Stimulated activated CD4-positive, alpha-beta T cell treated with anti-CD3 and anti-CD28 coated beads, Interleukin-15, amount 100 ng/mL, for 48 hours (primary cell): ENCODE results near the gene MAP1S.

ENCODE experiments used
- DNase-seq, 2 donors: peaks; one replicate each; pipeline ENCODE4 v3.0.0-alpha.2; 2020; ENCODE audit warnings: low read depth in 2 of 2

MAP1S gene

DNA sequence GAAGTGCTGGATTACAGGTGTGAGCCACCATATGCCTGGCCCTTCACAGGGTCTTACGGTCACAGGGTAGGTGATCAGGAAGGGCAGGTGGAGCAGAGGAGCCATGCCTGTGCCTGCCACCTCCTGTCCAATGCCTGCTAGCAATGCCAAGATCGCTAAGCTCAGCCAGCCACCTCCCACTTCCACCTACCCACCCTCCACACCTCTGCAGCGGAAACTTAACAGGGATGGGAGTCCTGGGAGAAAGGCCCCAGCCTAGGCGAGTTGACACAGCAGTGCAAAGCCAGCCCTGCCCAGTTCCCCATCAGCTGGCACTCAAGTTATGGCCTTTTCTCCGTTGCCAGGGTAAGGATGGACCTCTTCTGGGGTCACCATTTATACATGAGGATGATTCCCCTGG is 16.1 kb downstream of the MAP1S start:
- no peak for DNase-seq

DNA sequence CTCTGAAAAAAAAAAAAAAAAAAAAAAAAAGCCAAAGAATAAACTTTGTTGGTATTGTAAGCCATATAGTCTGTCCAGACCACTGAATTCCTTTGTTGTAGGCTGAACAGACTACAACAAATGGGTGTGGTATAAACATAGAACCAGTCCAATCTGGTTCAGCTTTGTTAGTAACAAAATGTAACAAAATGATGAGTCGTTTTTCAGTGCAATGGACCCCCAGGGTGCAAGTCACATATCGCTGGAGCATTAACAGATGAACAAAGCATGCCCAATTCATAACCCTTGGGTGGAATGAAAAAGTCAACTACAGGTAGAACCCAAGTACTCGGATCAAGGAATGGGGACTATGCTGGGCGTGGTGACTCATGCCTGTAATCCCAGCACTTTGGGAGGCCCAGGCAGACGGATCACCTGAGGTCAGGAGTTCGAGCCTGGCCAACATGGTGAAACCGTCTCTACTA is 18.4 kb downstream of the MAP1S start:
- no peak for DNase-seq

DNA sequence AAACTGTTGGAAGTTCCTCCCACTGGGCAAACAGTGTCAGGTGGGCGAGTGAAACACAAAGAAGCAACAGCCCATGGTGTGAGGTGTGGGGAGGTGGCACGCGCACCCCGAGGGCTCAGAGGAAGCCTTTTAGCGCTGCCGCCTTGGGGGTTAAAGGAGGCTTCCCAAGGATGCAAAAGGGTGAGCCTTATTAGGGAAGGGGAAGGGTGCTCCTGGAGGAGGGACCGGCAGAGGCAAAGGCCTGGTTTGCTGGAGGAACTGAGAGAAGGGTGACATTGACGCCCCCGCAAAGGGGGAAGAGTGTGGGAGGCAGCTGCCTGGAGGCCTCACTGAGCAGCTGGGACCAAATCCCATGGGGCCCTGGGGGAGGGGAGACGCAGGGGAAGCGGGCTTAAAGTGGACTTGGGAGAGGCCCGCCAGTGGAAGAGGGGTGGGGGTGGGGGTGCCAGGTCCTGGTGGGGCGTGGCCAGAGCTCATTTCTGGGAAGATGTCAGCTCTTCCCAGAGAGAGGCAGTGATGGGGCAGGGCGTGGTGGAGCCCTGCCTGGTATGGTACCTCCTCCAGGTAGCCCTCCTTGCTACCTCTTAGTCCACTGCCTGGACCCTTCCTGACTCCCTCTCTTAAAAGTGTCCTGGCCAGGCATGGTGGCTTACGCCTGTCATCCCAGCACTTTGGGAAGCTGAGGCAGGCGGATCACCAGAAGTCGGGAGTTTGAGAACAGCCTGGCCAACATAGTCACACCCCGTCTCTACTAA is 20.0 kb downstream of the MAP1S start:
- DNase-seq, result no peak

DNA sequence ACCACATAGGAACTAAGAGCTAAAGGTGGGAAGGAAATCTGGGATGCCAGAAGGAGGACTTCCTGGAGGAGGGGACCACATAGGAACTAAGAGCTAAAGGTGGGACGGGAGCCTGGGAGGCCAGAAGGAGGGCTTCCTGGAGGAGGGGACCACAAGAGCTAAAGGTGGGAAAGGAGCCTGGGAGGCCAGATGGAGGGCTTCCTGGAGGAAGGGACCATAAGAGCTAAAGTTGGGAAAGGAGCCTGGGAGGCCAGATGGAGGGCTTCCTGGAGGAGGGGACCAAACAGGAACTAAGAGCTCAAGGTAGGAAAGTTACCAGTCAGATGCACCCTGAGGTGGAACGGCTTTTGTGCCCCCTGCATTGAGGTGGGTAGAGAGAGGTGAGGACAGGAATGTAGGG is 22.2 kb downstream of the MAP1S start:
- DNase-seq, result no peak

DNA sequence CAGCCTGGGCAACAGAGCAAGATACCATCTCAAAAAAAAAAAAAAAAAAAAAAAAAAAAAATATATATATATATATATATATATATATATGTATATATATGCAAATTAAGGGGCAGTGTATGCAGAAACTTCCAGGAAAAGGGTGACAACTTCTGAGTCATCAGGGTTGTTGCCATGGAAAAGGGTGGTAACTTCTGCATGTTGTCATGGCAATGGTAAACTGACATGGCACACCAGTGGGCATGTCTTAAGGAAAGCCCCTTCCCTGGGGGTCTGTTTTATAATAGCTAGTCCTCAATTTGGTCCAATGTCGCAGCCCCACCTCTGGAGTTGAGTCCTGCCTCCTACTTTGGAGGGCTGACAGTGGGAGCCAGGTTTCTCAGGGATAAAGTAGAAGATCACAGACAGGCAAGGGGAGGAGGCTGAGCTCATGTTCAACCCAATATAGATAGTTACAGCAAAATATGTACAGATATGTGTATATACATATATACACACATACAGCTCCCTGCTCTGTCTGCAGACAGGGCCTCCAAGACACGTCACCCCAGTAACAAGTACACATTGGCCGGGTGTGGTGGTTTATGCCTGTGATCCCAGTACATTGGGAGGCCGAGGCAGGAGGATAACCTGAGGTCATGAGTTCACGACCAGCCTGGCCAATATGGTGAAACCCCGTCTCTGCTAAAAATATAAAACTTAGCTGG is 24.7 kb downstream of the MAP1S start:
- no peak for DNase-seq

DNA sequence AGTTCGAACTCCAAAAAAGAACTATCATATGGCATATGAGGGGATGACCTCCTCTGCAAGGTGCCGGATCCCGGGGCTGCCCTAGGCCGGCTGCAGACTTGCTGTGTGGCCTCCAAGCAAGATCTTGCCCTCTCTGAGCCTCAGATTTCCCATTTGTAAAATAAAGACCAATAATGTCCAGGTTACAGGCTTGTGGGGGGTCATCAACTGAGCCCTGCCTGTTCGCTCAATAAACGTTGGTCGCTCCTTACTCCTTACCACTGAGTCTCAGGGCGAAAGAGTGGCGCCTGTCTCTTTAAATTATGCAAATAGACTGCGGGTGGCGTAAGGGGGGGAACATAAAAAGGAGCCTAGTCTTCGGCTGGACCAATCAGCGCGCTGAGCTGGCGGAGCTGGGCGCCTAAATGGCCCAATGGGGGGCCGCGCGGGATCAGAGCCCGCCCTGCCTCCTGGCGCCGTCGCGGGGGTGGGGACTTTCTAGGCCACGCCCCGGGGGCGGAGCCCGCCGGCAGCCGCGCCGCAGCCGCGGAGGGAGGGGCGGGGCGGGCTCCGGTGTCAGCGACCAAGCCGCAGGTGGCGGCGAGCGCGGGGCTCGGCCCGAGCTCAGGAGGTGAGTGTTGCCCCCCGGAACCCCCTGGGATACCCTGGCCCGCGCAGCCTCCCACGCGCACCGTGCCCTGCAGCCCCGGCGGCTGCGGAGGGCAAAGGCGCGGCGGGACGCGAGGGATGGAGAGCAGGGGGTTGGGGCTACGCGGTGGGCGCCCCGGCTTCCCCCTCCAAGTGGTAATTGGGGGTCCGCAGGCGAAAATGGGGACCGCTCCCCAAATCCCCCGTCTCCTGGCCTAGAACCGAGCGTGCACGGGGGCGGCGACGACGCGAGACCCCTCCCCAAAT is 28.2 kb downstream of the MAP1S start:
- DNase-seq, result peak; percentile 91 to 93

DNA sequence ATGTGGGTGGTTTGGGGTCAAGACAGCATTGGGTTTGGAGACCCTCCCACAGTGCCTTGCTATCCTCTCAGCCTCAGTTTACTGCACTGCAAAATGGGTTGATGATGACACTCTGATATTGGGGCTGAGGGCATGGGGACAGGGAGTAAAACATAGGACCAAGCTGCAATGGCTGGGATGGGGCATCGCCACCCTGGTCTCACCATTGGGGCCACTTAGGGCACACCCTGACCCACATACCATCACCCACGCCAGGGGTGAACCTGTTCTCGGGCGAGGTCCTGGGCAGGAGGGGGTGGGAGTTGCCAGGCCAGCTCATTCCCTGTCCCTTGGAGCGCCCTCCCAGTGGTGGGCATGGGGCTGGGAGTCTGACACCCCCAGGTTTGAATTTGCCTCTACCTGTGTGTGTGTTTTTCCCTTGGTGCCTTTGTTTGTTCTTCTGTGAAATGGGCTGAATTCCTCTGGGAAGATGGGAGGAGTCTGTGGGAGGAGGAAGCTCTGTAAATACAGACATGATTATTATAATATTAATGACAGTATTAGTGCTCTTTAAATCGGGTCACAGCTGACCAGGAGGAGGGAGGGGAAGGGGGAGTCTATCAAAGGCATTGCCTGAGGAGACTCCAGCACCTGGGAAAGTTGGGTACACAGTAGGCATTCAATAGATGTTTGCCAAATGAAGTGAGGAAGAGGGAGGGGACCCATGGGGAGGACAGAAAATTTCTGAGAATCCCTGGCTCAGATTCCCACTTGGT is 29.8 kb downstream of the MAP1S start:
- DNase-seq, result no peak

DNA sequence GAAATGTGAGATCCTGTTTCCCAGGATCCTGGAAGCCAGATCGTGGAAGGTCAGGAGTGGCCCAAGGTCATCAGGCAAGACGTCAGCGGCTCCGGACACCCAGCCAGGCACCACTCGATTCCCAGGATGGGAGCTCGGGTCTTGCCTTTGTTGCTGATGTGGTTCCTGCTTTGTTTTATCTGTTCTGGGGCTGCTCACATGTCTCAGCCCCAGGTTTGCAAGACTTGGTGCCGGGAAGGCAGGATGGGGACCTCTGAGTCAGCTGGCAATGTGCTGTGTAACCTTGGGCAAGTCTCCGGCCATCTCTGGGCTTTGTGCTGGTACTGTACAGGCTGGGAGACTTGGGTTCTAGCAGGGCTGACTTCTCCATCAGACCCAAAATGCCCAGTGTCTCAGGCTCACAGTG is 30.6 kb downstream of the MAP1S start:
- peak in 1 of 2 donors; percentile 42 for DNase-seq

DNA sequence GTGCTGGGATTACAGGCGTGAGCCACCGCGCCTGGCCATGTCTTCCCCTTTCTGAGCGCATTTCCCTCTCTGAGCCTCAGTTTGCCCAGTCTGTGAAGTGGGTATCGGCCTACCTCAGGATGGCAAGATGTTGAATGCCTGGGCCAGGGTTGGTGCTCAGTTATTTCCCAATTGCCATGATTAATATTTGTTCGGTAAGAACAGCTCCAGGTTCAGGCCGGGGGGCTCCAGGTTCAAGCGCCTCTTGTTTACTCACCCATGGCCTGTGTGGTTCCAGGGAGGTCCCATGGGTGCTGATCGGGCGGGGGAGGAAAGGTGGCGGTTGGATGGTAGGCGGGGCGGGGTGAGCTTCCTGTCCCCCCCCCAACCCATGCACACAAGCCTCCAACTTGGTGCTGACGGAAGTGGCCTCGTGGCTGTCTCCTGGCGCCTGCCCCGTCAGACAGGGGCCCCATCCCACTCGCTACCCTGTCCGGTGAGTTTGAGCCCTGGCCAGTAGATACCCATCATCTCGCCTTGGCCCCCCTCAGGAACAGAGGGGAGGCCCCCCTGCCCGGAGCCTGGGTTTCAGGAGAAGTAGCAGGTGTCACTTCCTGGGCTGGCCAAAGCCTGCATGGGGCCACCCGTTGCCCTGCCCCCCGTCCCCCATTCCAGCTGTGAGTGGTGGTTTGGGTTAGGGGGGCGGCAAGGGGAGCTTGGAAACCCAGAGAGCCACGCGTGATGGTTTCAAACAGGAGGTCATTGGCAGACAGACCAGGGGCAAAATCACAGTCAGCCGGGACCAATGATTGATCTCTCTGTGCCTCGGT is 32.0 kb downstream of the MAP1S start, which contains the start of gene FCHO1:
Gene FCHO1 (plus strand): TSS at position 375 of the 809 bp plus-strand sequence. CDS start 3,688 bp downstream, outside the sequence.
- peak; percentile 75 to 84 for DNase-seq

DNA sequence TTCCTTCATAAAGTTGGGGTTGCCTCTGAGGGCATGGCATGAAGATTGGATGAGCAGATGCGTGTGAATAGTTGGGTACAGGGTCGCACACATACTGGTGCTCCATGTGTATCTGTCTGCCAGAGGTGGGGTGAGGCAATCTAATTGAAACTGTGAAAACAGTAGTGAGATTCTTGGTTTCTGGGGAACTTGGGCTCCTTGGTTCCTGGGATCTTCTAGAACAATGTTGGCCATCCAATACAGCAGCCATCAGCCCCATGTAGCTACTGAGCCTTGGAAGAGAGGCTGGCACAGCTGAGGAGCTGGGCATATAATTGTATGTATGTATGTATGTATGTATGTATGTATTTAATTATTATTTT is 32.6 kb downstream of the MAP1S start:
- no peak for DNase-seq

DNA sequence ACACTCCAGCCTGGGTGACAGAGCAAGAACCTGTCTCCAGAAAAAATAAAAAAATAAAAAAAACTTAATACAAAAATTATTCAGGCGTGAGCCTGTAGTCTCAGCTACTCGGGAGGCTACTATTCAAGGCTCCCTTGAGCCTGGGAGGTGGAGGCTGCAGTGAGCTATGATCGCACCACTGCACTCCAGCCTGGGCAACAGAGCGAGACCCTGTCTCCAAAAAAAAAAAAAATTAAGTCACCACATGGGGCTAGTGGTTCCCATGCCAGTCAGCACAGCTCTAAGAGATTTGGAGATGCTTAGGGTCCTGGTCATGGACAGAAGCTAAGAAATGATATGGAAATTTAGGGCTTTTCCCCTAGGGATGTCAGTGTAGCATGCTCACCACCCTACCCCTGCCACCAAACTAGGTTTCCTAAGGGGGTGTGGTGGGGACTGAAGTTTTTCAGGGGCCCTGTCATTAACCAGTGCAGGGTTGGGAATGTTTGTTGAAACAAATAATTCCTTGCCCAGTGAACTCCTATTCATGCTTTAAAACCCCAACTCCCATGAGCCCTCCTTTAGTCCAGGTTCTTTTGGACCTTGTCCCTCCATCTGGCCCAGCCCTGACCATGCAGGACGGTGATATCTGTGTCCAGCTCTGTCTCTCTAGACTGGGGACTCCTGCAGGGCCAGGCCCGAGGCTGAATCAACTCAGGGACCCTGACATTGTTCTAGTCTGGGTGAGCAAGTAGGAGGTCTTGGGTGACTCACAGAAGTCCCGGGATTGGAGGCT is 33.8 kb downstream of the MAP1S start:
- no peak for DNase-seq

DNA sequence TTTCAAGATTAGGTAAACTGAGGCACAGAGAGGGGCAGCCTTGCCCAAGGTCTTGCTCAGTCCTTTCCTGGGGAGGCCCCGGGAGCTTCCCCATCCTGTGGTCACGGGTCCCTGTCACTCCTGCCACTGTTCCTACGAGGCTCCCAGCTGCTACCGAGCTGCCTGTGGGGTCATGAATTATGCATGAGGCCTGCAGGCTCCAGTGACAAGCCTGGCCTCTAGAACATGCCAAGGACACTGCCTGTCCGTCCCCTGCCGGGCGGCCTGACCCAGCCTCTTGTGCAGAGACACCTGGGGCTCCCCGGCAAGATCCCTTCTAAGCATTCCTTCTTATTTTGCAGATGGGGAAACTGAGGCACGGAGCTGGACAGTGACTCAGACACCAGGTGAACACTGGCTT is 34.7 kb downstream of the MAP1S start:
- no peak for DNase-seq

DNA sequence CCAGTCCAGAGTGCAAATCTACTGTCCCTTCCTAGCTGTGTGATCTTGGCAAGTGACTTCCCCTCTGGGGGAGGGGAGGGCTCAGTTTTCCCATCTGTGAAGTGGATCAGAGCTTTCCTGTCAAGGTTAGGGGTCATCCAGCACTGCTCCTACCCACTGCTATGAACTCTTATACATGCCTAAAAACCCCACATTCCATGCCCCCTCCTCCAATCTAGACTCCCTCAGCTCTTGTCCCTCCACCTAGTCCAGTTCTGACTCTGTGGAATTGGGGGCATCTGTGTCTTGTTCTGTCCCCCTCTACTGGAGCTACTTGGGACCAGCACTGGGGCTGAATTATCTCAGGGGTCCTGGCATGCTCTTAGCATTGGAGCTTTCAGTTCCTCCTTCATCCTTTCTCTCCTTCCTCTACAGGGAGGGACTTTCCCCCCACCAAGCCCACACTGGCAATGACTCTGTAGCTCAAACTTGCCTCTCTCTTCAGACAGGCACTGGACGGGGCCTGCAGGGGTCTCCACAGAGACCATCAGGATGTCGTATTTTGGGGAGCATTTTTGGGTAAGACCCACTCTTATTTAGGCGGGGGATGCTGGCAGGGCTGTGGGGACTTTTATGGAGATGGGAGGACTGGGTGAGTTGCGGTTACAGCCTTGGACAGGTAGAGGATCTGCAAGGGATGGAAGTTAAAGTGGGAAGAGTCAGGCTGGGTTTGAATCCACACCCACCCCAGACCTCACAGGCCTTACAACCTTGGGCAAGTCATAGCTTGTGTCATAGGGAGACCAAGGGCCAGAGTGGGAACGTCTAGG is 35.6 kb downstream of the MAP1S start:
- DNase-seq, result no peak

DNA sequence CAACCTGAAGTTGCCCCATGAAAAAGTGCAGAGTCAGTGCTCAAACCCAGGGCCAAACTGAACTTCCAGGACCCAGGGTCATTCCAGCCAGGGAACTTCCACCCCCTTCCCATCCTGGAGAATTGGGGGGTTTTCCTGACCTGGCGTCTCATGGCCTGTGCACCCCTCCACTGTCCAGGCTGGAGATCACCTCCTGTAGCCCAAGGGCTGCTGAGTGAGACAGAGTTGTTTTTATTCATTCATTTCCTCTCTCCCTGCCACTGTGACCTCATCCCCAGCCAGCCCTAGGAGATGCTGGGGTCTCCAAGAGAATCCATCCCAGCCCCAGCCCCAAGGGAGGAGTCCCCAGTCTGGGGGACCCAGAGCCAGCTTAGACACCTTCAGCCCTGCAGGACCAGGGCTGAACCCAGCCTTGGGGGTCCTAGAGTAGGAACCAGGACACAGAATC is 36.2 kb downstream of the MAP1S start:
- DNase-seq, result no peak

DNA sequence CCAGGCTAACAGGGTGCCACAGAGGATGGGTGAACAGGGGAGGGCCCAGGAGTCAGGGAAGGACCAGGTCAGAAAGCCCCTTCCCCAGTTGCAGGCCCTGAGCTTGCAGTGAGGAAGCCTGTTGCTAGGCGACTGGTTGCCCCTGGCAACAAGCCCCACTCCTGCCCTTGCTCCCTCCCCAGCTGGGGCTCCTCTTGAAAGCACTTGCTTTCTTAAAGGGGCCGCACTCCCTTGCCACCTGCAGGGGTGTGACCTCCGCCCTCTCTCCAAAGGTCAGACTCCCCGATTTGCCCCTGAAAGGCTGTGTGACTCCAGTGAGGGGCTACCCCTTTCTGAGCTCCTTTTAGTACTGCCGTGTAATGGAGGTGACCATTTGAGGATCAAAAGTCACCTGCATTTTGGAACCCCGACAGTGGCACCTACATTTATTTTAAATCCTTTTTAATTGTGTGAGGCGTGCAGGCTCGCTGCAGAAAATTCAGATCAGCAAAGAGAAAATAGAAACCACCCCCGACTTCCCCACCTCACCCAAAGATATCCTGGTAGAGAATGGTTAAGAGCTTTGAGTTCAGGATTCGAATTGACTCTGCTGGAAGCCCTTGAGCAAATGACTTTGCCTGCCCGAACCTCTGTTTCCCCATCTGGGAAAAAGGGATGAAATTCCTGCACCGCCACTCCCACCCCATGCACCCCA is 36.8 kb downstream of the MAP1S start:
- DNase-seq, result no peak

DNA sequence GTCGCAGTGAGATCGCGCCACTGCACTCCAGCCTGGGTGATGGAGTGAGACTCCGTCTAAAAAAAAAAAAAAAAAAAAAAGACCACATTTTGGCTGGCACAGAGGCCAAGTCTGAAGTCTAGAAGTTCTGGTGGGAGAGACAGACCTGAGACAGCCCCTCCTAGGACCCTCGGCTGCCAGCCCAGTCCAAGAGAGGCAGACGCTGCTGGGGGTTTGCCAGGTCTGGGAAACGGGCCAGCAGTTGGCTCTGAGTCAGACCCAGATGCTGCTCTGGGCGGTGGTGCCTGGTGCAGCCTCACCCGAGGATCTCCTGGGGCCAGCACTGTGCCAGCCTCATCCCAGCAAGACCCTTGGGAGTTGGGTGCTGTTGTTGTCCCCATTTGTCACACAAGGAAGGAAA is 37.8 kb downstream of the MAP1S start:
- DNase-seq, result no peak

DNA sequence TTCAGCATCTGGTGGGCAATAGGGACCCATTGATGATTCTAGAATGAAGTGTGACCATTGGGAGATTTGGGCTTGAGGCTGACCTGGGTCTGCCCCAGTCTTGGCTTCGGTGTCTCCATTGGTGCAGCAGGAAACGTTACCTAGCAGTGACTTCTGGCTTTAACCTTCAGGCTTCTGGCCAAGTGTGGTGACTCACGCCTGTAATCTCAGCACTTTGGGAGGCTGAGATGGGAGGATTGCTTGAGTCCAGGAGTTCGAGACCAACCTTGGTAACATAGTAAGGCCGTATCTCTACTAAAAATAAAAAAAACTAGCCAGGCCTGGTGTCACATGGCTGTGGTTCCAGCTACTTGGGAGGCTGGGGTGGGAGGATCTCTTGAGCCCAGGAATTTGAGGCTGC is 39.2 kb downstream of the MAP1S start:
- DNase-seq, result no peak

DNA sequence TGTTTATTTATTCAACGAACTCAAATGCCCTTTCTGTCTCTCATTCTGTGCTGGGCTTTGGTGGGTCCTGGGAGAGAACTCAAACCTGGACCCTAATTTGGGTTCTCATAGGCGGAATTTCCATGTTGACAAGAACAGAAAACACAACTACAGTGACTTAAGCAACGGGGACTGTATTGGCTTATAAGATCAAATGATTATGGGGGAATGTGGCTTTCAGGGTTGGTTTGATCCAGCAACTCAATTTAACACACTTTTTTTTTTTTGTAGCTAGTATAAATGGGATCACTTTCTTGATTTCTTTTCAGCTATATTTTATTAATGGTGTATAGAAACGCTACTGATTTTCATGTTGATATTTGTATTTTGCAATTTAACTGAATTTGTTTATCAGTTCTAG is 41.9 kb downstream of the MAP1S start:
- DNase-seq, result no peak
